Lower lobe of right lung (tissue), 2 donors: ENCODE results near the gene NUDT14. TPM values are rescaled to one million over a fixed set of nuclear protein-coding genes. Genes with fewer than 3 reads are reported as not detected.

ENCODE experiments used
- ATAC-seq, 2 donors: fragments of 200-7000 bp; cut with Tn5 transposase; one replicate each; pipeline ENCODE4 v1.9.1; 2020 to 2022; ENCODE audit warnings: mild to moderate bottlenecking in 2 of 2, moderate library complexity in 2 of 2
- DNase-seq: peaks from one replicate; pipeline ENCODE4 v3.0.0-alpha.2; 2020
- H3K27ac ChIP-seq: fragments of 200-600 bp; one replicate; pipeline ENCODE4 v1.8.0; 2022
- H3K27me3 ChIP-seq: fragments of 200-600 bp; one replicate; pipeline ENCODE4 v1.8.0; 2022; ENCODE audit warnings: low read depth
- H3K36me3 ChIP-seq: fragments of 200-600 bp; one replicate; pipeline ENCODE4 v1.8.0; 2022; ENCODE audit warnings: mild to moderate bottlenecking
- H3K4me1 ChIP-seq: fragments of 200-600 bp; one replicate; pipeline ENCODE4 v1.8.0; 2022
- H3K4me3 ChIP-seq: fragments of 200-600 bp; one replicate; pipeline ENCODE4 v1.8.0; 2022; ENCODE audit warnings: mild to moderate bottlenecking
- H3K9me3 ChIP-seq: fragments of 200-600 bp; one replicate; pipeline ENCODE4 v1.8.0; 2022
- intact Hi-C: fragments of 100-400 bp; cut with DNase I; formaldehyde crosslinking; loops from one replicate; pipeline ENCODE4 v1.11.0; 2022
- total RNA-seq: library from RNA; stranded (reverse); fragmentation: NEBNext Ultra II Directional; extraction: Animal tissue kit (Norgen Biotek cat#: 25700); gene quantifications from one replicate; pipeline ENCODE4 v1.2.1, GENCODE V29; 2021
- TF ChIP-seq, protein P1 (sequence below): fragments of 200-600 bp; IDR thresholded peaks from one replicate; pipeline ENCODE4 v1.8.0; 2022; ENCODE audit warnings: antibody characterized with exemption, mild to moderate bottlenecking
- donor health status: DM: no; HTN: yes; CAD: no; lungs with severe emphysema.

NUDT14 gene
- total RNA-seq, 1 donor from 2014 or later = 54.5 TPM

DNA sequence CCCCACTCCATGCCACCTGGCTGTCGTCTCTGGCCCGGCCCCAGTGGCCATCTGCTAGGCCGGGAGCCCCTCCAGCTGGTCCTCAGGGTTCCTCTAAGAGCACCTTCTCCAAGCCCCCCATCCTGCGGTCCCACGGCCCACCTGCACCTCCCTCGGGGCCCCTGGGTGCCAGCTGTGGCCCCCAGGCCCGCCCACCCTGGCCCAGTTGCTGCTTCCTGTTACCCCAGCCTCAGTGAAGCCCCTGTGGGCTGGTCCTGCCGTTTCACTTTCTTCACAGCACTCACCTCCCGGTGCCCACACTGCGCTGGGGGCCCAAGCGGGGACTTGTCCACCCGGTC is 27.6 kb upstream of the NUDT14 start:
- peaks cover 24% of the 10 kb centered on the region for H3K4me1 ChIP-seq
- intact Hi-C loops = no loop called here
- no peak for DNase-seq
- no peak overlapping the region for H3K27ac ChIP-seq
- peaks cover 46% of the 10 kb centered on the region for H3K36me3 ChIP-seq
- H3K27me3 ChIP-seq = no peaks in the 10 kb centered on the region
- ATAC-seq = no peak
- H3K4me3 ChIP-seq = no peak overlapping the region
- H3K9me3 ChIP-seq = no peaks in the 10 kb centered on the region
- TF ChIP-seq, protein P1, sequence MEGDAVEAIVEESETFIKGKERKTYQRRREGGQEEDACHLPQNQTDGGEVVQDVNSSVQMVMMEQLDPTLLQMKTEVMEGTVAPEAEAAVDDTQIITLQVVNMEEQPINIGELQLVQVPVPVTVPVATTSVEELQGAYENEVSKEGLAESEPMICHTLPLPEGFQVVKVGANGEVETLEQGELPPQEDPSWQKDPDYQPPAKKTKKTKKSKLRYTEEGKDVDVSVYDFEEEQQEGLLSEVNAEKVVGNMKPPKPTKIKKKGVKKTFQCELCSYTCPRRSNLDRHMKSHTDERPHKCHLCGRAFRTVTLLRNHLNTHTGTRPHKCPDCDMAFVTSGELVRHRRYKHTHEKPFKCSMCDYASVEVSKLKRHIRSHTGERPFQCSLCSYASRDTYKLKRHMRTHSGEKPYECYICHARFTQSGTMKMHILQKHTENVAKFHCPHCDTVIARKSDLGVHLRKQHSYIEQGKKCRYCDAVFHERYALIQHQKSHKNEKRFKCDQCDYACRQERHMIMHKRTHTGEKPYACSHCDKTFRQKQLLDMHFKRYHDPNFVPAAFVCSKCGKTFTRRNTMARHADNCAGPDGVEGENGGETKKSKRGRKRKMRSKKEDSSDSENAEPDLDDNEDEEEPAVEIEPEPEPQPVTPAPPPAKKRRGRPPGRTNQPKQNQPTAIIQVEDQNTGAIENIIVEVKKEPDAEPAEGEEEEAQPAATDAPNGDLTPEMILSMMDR = no peak

DNA sequence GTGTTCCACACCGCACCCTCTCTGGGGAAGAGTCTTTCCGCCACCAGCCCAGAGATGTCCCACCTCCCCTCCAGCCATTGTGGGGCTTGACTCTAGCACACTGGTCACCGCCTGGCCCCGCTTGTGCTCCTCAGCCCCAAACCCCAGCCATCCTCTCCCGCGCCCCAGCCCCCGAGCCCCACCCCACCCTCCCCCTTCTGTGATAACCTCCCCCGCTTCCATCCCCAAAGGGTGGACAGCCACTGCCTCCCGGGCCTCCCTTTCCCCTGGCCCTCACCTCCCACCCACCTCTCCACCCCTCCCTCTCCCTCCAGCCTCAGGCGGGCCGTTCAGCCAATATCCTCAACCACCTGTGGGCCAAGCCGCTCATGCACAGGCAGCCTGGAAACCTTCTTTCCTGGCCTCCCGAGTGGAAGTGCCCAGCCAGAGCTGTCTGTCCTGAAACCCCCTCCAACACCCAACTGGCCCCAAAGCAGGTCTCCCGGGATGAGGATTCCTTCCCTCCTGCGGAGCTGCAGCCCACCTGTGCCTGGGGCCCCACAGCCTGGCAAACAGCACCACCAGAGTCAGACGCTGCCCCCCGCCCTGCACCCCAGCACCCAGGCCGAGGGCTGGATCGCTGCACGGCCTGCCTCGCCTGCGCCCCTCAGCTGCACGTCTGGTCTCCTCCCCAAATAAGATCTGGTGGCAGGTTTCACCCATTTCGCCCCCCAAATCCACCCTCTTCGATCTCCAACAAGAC is 27.1 kb upstream of the NUDT14 start:
- H3K4me3 ChIP-seq = no peak overlapping the region
- no peak overlapping the region for H3K27ac ChIP-seq
- DNase-seq (no peak), ATAC-seq (no peak)
- intact Hi-C loops = no loop called here
- H3K36me3 ChIP-seq = peaks cover 40% of the 10 kb centered on the region
- TF ChIP-seq, protein P1 = no peak
- peaks cover 28% of the 10 kb centered on the region for H3K4me1 ChIP-seq
- no peaks in the 10 kb centered on the region for H3K27me3 ChIP-seq
- no peaks in the 10 kb centered on the region for H3K9me3 ChIP-seq

DNA sequence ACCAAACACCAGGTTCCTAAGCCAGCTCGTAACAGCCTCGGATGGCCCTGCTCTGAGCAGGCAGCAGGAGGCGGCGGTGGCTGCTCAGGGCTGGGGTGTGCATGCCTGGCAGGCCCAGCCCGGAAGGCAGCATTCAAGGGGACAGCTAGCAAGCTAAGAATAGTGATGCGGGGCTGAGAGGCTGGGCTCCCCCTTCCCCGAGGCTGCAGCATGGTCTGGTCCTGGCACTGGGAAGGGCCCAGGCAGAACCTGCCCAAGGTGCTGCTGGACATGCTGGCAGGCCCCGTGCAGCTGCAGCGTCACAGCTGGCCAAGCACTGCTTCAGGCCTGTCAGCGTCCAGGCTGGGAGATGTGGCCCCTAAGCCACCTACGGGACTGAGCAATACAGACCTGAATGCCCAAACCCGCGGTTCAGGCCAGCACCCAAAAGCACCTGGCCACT is 26.4 kb upstream of the NUDT14 start:
- TF ChIP-seq, protein P1 = no peak
- intact Hi-C loops = no loop called here
- Histone ChIP-seq H3K27ac (no peak overlapping the region), H3K9me3 (no peaks in the 10 kb centered on the region), H3K4me3 (no peak overlapping the region), H3K36me3 (peaks cover 33% of the 10 kb centered on the region), H3K27me3 (no peaks in the 10 kb centered on the region), H3K4me1 (peaks cover 34% of the 10 kb centered on the region)
- DNase-seq (no peak), ATAC-seq (no peak)

DNA sequence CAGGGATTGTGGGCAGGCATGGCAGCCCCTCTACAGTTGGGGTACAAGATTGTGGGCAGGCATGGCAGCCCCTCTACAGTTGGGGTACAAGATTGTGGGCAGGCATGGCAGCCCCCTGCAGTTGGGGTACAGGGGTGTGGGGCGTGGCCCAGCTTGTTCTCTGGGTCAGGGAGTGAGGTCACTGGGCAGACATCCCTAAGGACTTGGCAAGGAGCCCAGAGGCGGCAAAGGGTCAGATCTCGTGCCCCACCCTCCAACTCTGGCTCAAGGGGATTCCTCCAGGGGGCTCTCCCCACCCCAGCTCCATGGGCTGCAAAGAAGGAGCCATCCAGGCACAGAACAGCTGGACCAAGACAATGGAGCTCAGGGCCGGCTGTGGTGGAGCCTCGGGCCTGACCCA is 25.8 kb upstream of the NUDT14 start:
- Histone ChIP-seq H3K9me3 (no peaks in the 10 kb centered on the region), H3K27ac (no peak overlapping the region), H3K36me3 (peaks cover 30% of the 10 kb centered on the region), H3K4me1 (peaks cover 40% of the 10 kb centered on the region), H3K4me3 (no peak overlapping the region), H3K27me3 (no peaks in the 10 kb centered on the region)
- no peak for ATAC-seq
- DNase-seq = no peak
- TF ChIP-seq, protein P1 = no peak
- intact Hi-C loops = no loop called here

DNA sequence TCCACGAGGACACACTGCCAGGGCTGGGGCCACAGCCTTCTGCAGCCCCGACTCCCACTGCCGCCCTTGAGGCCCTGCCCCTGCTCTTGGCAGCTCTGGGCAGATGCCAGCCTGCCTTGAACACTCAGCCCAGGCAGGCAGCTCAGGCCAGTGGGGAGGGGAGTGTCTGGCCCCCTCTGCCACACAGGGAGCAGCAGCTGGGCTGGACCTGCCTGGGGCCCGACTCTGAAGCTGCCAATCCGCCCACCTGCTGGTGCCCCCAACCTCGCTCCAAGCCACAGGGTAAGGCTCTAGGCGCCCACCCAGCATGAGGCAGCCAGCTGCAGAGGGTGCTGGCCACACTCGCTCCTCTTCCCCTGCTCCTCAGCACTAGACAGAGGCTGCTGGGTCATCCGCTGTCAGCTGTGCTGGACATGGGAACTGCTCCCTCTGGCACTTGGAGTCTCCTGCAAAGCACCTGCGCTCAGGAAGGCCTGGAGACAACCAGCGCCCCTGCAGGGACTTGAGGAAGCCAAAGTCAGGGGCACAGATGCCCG is 24.6 kb upstream of the NUDT14 start:
- Histone ChIP-seq H3K27me3 (peaks cover 8% of the 10 kb centered on the region), H3K4me1 (peaks cover 50% of the 10 kb centered on the region), H3K9me3 (no peaks in the 10 kb centered on the region), H3K27ac (no peak overlapping the region), H3K36me3 (peaks cover 18% of the 10 kb centered on the region), H3K4me3 (no peak overlapping the region)
- DNase-seq (peak; percentile 64), ATAC-seq (peak; percentile 29 to 34)
- TF ChIP-seq, protein P1 = no peak
- intact Hi-C loops = no loop called here
